K562 (cell line): ENCODE measurements around the gene CMIP. TPM values are rescaled to one million over a fixed set of nuclear protein-coding genes. Genes with fewer than 3 reads are reported as not detected.

Experiments used
- ATAC-seq: fragments of 200-7000 bp; cut with Tn5 transposase; 3 replicates; pipeline ENCODE4 v1.9.1; 2020; ENCODE audit warnings: moderate library complexity
- BruUV-seq: library from RNA; stranded (reverse); fragments of 400-500 nt; replicated peaks from 2 replicates; lab custom pipeline; 2021; lab: Mats Ljungman, UMichigan
- CTCF ChIA-PET: fragments of 300-600 bp; formaldehyde crosslinking; extraction: SDS; loops from one replicate; lab custom pipeline; 2021; ENCODE audit warnings: low intra/inter-chr PET ratio; lab: Yijun Ruan, JAX
- POLR2A ChIA-PET: fragments of 300-600, 350-650 bp; sonication (Branson Sonifier 250); formaldehyde crosslinking; extraction: SDS; loops from one replicate; lab custom pipeline; 2021; ENCODE audit warnings: antibody characterized with exemption, inconsistent platforms; lab: Yijun Ruan, JAX
- DNase-seq, 4 experiments: peaks; one replicate each; pipeline versions ENCODE4 v3.0.0 to v3.0.0-alpha.2; 2011 to 2018; ENCODE audit warnings: low spot score in 3 of 4, mixed read lengths in 3 of 4; ENCODE audit errors: extremely low read depth in 1 of 4
- FAIRE-seq: peaks from 2 replicates; lab custom pipeline; 2011; peaks lifted over from hg19 to GRCh38; lab: Jason Lieb, UNC
- H2AFZ ChIP-seq: 2 replicates; pipeline ENCODE4 v1.6.0; 2011; ENCODE audit warnings: low read depth, low read length, control low read depth, inconsistent platforms
- H3K27ac ChIP-seq: fragments of 200-600 bp; 3 replicates; pipeline ENCODE4 v1.8.0; 2011; ENCODE audit warnings: low read depth, mild to moderate bottlenecking, control low read depth, inconsistent platforms, low read length, moderate library complexity, mixed read lengths; ENCODE audit errors: extremely low read depth
- H3K27me3 ChIP-seq, 2 experiments: fragments of 300-600 bp in 1 of 2; 2 replicates in 1 of 2; 3 replicates in 1 of 2; pipeline versions ENCODE4 v1.6.0 to v1.8.0; 2011; ENCODE audit warnings: inconsistent platforms in 2 of 2, low read length in 2 of 2, mild to moderate bottlenecking in 1 of 2, mixed read lengths in 1 of 2, moderate library complexity in 1 of 2; ENCODE audit not compliant: control insufficient read depth in 2 of 2, insufficient read depth in 2 of 2
- H3K36me3 ChIP-seq: fragments of 300-600 bp; 3 replicates; pipeline ENCODE4 v1.8.0; 2011; ENCODE audit warnings: mild to moderate bottlenecking, low read length, inconsistent platforms; ENCODE audit not compliant: control insufficient read depth, insufficient read depth
- H3K4me1 ChIP-seq, 2 experiments: fragments of 200-600 bp in 1 of 2; replicated peaks in 1 of 2; 2 replicates in 1 of 2; 3 replicates in 1 of 2; pipeline versions ENCODE4 v1.5.1 to v1.8.0; 2011; ENCODE audit warnings: inconsistent platforms in 2 of 2, low read length in 2 of 2, mild to moderate bottlenecking in 1 of 2, mixed read lengths in 1 of 2, moderate library complexity in 1 of 2; ENCODE audit not compliant: control insufficient read depth in 2 of 2, insufficient read depth in 2 of 2
- H3K4me2 ChIP-seq: 2 replicates; pipeline ENCODE4 v1.6.1; 2011; ENCODE audit warnings: low read length, control low read depth, inconsistent platforms, mixed read lengths; ENCODE audit not compliant: insufficient read depth
- H3K4me3 ChIP-seq: fragments of 200-600 bp; sonication (generic), shearing (Covaris generic); 2 replicates; pipeline ENCODE4 v1.5.1; 2016; ENCODE audit warnings: control low read depth, inconsistent platforms
- H3K79me2 ChIP-seq: fragments of 200-600 bp; 3 replicates; pipeline ENCODE4 v1.8.0; 2011; ENCODE audit warnings: low read length, inconsistent platforms; ENCODE audit not compliant: control insufficient read depth, insufficient read depth
- H3K9ac ChIP-seq, 2 experiments: 2 replicates each; pipeline versions ENCODE4 v1.6.0 to v1.6.1; 2011; ENCODE audit warnings: low read depth in 2 of 2, low read length in 2 of 2, control low read depth in 1 of 2, inconsistent platforms in 1 of 2, mild to moderate bottlenecking in 1 of 2, mixed read lengths in 1 of 2; ENCODE audit not compliant: insufficient read depth in 1 of 2
- H3K9me1 ChIP-seq: one replicate; pipeline ENCODE4 v1.6.0; 2011; ENCODE audit warnings: inconsistent platforms, mild to moderate bottlenecking, low read length, moderate library complexity; ENCODE audit not compliant: control insufficient read depth, insufficient read depth
- H3K9me3 ChIP-seq: replicated peaks from 2 replicates; pipeline ENCODE4 v1.5.1; 2011; ENCODE audit warnings: low read depth, low read length, inconsistent platforms; ENCODE audit not compliant: control insufficient read depth, insufficient read depth
- H4K20me1 ChIP-seq: replicated peaks from 2 replicates; pipeline ENCODE4 v1.6.1; 2011; ENCODE audit warnings: low read length, inconsistent platforms, mixed read lengths; ENCODE audit not compliant: control insufficient read depth, insufficient read depth
- BHLHE40 ChIP-seq: IDR thresholded peaks from 2 replicates; pipeline ENCODE4 v1.6.1; 2011; ENCODE audit warnings: low read length, improper control_type of control experiment
- CREB1 ChIP-seq, 2 experiments: sonication (generic) in 1 of 2; formaldehyde crosslinking in 1 of 2; IDR thresholded peaks; 2 replicates each; pipeline versions ENCODE4 v1.6.1 to v1.8.0; 2012 to 2022; ENCODE audit warnings: inconsistent platforms in 1 of 2, mild to moderate bottlenecking in 1 of 2, missing genetic modification reagents in 1 of 2, moderate library complexity in 1 of 2
- HDAC1 ChIP-seq, 2 experiments: fragments of 450-650 bp; IDR thresholded peaks; 2 replicates each; pipeline ENCODE4 v1.6.1; 2016 to 2017; ENCODE audit warnings: inconsistent platforms in 1 of 2, mild to moderate bottlenecking in 1 of 2, moderate library complexity in 1 of 2
- HSF4 ChIP-seq: fragments of 250-450 bp; sonication (Bioruptor Pico); IDR thresholded peaks from 2 replicates; pipeline ENCODE4 v2.1.2; 2022; ENCODE audit warnings: mild to moderate bottlenecking, moderate library complexity, borderline replicate concordance
- MTA1 ChIP-seq: fragments of 450-650 bp; IDR thresholded peaks from 2 replicates; pipeline ENCODE4 v1.6.1; 2017; ENCODE audit warnings: borderline replicate concordance
- MXD1 ChIP-seq: fragments of 250-450 bp; sonication (Bioruptor Pico); IDR thresholded peaks from 2 replicates; pipeline ENCODE4 v1.8.0; 2021; ENCODE audit warnings: borderline replicate concordance, mild to moderate bottlenecking, moderate library complexity; ENCODE audit not compliant: poor library complexity, severe bottlenecking
- OTX1 ChIP-seq: fragments of 450-650 bp; formaldehyde crosslinking; IDR thresholded peaks from 2 replicates; pipeline ENCODE4 v1.4.0; 2022; ENCODE audit warnings: mild to moderate bottlenecking
- SMC3 ChIP-seq: conservative IDR thresholded peaks from 2 replicates; pipeline ENCODE4 v1.6.1; 2011; ENCODE audit warnings: low read depth, low read length, improper control_type of control experiment; ENCODE audit not compliant: insufficient read depth
- ZBTB17 ChIP-seq: fragments of 450-650 bp; formaldehyde crosslinking; IDR thresholded peaks from 2 replicates; pipeline ENCODE4 v1.4.0; 2020; ENCODE audit warnings: mild to moderate bottlenecking
- ZNF583 ChIP-seq: fragments of 250-450 bp; sonication (Bioruptor Pico); IDR thresholded peaks from 2 replicates; pipeline ENCODE4 v1.4.0; 2020
- ZNF592 ChIP-seq: fragments of 450-650 bp; IDR thresholded peaks from 2 replicates; pipeline ENCODE4 v1.6.1; 2017; ENCODE audit warnings: antibody characterized with exemption, mild to moderate bottlenecking
- WGBS: fragments of 100-300 bp; shearing (Covaris generic); methylation state at CpG from one replicate; pipeline ENCODE4 v1.1.6; 2016; ENCODE audit warnings: low coverage, mixed read lengths; ENCODE audit not compliant: insufficient coverage; ENCODE audit errors: missing lambda C conversion rate; 5-methylcytosine and 5-hydroxymethylcytosine counted together
- in situ Hi-C: fragments of 300-500 bp; cut with MboI; formaldehyde crosslinking; loops from 4 replicates; pipeline ENCODE4 v1.15.0; 2018; ENCODE audit warnings: inconsistent platforms, mixed read lengths
- intact Hi-C: fragments of 100-400 bp; cut with micrococcal nuclease; formaldehyde crosslinking; loops from 2 replicates; pipeline ENCODE4 v1.14.2; 2022
- polyA plus RNA-seq, 8 experiments: library from polyadenylated mRNA; depleted of rRNA in 4 of 8; stranded (reverse) in 5 of 8; unstranded in 3 of 8; fragments of >200 nt; fragmentation: Nextera tagmentation in 2 of 8; fragmentation: Illumina TruSeq in 1 of 8; extraction: Ambion mirVana in 2 of 8; extraction: Trizol in 1 of 8; gene quantifications; 2 replicates each; pipeline versions ENCODE4 v1.2.1 to v1.2.3, GENCODE V29; 2011 to 2014; ENCODE audit warnings: inconsistent platforms in 1 of 8, missing spikeins in 1 of 8
- total RNA-seq, 7 experiments: library from RNA; depleted of rRNA in 6 of 7; stranded (reverse); fragments of >200 nt in 6 of 7; fragmentation: Illumina TruSeq in 2 of 7; extraction: Trizol in 2 of 7; gene quantifications; 2 replicates each; pipeline versions ENCODE4 v1.2.1 to v1.2.3, GENCODE V29; 2011 to 2021; ENCODE audit warnings: low replicate concordance in 1 of 7
- TF ChIP-seq, protein P1 (sequence below): sonication (generic); formaldehyde crosslinking; IDR thresholded peaks from 2 replicates; pipeline ENCODE4 v1.8.0; 2023; ENCODE audit warnings: mild to moderate bottlenecking, missing genetic modification reagents

The CMIP gene
- total and polyA plus RNA-seq, 9 of the 15 experiments (the other 6 are each of a cell fraction or from before 2014, with no cell fraction given) = 0.94 to 82.5 (median 10.3) TPM

- peak overlapping the region; percentile 76 for H3K27ac ChIP-seq
- ChIA-PET POLR2A (interaction anchor here (0.6 to 2.1 kb wide), 24 partner anchors 8 to 544 kb away, joined by 3 to 9 read pairs (median 3); no protein-coding TSS in a partner anchor), CTCF (no interaction called here)
- in situ Hi-C loops = no loop called here
- no peaks in the 10 kb centered on the region for H3K9me1 ChIP-seq
- DNase-seq = peak; percentile 59 to 94 (median 74)
- H4K20me1 ChIP-seq = no peaks in the 10 kb centered on the region
- H2AFZ ChIP-seq = peak overlapping the region; percentile 97
- no peaks in the 10 kb centered on the region for H3K79me2 ChIP-seq
- peak; percentile 98 for ATAC-seq
- H3K27me3 ChIP-seq = no peaks in the 10 kb centered on the region
- BruUV-seq = TSS peak; percentile 69
- H3K4me1 ChIP-seq = peaks cover 39 to 40% of the 10 kb centered on the region in 2 experiments
- FAIRE-seq = peak; percentile 90
- intact Hi-C loops = loop anchor here (5.0 kb wide), 1 partner anchor 120 kb away; no protein-coding TSS in a partner anchor
- 16% methylated on average over 13 of the region's 13 CpGs for WGBS
- H3K4me3 ChIP-seq = no peak overlapping the region
- H3K9ac ChIP-seq = peak overlapping the region; percentile 66 to 92
- no peaks in the 10 kb centered on the region for H3K9me3 ChIP-seq
- H3K4me2 ChIP-seq = peak overlapping the region; percentile 64
- no peaks in the 10 kb centered on the region for H3K36me3 ChIP-seq
- TF ChIP-seq BHLHE40 (peak; percentile 41; the same call in 1 of the 2 replicates), ZNF583 (CRISPR knock-in tag) (peak; percentile 67; the same call in 1 of the 2 replicates), HSF4 (CRISPR knock-in tag) (0 out of 2 replicates have a peak, but pooled peaks have one; percentile 25), MXD1 (CRISPR knock-in tag) (peak; percentile 1), OTX1 (CRISPR knock-in tag) (0 out of 2 replicates have a peak, but pooled peaks have one; percentile 9), ZNF592 (peak; percentile 91), ZBTB17 (0 out of 2 replicates have a peak, but pooled peaks have one; percentile 81), HDAC1 (IDR thresholded peaks at IDR 0.05) (peak in 1 of 2 experiments; percentile 48; a peak in 2 of 4 replicates), SMC3 (0 out of 2 replicates have a peak, but pooled peaks have one; percentile 15), CREB1 (IDR thresholded peaks at IDR 0.05) (no peak), CREB1 (CRISPR knock-in tag; IDR thresholded peaks at IDR 0.05) (peak; percentile 52; the same call in 1 of the 2 replicates), MTA1 (peak; percentile 22; the same call in 1 of the 2 replicates)
- TF ChIP-seq, protein P1, sequence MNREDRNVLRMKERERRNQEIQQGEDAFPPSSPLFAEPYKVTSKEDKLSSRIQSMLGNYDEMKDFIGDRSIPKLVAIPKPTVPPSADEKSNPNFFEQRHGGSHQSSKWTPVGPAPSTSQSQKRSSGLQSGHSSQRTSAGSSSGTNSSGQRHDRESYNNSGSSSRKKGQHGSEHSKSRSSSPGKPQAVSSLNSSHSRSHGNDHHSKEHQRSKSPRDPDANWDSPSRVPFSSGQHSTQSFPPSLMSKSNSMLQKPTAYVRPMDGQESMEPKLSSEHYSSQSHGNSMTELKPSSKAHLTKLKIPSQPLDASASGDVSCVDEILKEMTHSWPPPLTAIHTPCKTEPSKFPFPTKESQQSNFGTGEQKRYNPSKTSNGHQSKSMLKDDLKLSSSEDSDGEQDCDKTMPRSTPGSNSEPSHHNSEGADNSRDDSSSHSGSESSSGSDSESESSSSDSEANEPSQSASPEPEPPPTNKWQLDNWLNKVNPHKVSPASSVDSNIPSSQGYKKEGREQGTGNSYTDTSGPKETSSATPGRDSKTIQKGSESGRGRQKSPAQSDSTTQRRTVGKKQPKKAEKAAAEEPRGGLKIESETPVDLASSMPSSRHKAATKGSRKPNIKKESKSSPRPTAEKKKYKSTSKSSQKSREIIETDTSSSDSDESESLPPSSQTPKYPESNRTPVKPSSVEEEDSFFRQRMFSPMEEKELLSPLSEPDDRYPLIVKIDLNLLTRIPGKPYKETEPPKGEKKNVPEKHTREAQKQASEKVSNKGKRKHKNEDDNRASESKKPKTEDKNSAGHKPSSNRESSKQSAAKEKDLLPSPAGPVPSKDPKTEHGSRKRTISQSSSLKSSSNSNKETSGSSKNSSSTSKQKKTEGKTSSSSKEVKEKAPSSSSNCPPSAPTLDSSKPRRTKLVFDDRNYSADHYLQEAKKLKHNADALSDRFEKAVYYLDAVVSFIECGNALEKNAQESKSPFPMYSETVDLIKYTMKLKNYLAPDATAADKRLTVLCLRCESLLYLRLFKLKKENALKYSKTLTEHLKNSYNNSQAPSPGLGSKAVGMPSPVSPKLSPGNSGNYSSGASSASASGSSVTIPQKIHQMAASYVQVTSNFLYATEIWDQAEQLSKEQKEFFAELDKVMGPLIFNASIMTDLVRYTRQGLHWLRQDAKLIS (CRISPR knock-in tag) = no peak
These were observed 307.7 kb downstream of the CMIP start for GRCh38 chr16:81752225-81752875.
